GM19452 (cell line): Measurements from ENCODE around the gene IER2.

Experiments used
- ATAC-seq: cut with Tn5 transposase; IDR thresholded peaks from one replicate; pipeline ENCODE4 v1.9.1; 2021; ENCODE audit not compliant: unreplicated experiment

IER2 gene

GRCh38 chr19:13150187-13150930 lies at the start of gene IER2, which contains the start of gene STX10:
TSS of gene IER2 (plus strand) at chr19:13150411. CDS start at chr19:13153187, 2,776 bp downstream.
TSS of gene STX10 (minus strand) at chr19:13150375. CDS start at chr19:13150173, 202 bp downstream.
- ATAC-seq: peak; percentile 32

- ATAC-seq: no peak
Measured at GRCh38 chr19:13100841-13101589, 49.2 kb upstream of the IER2 start.

- ATAC-seq: no peak
Measured at GRCh38 chr19:13101590-13102415, 48.4 kb upstream of the IER2 start.

DNA sequence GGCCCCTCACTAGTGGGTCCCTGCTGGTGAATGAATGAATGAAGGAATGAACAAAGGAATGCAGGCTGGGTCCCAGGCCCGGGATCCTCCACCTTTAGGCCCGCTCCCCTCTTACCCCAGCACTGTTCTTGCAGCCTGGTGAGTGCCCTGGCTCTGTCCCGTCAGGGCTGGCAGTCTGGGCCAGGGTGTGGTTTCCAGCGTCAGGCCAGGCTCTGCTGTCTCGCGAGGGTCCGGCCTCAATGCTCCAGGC lies 47.9 kb upstream of the IER2 start:
- ATAC-seq: peak; percentile 11

GRCh38 chr19:13102666-13103580 lies 47.3 kb upstream of the IER2 start, which contains the start of gene LYL1:
TSS of gene LYL1 (minus strand) at chr19:13102858. CDS start at chr19:13101171, 1,687 bp downstream.
- peak; percentile 41 for ATAC-seq

GRCh38 chr19:13103581-13104359 lies 46.4 kb upstream of the IER2 start:
- no peak for ATAC-seq

DNA sequence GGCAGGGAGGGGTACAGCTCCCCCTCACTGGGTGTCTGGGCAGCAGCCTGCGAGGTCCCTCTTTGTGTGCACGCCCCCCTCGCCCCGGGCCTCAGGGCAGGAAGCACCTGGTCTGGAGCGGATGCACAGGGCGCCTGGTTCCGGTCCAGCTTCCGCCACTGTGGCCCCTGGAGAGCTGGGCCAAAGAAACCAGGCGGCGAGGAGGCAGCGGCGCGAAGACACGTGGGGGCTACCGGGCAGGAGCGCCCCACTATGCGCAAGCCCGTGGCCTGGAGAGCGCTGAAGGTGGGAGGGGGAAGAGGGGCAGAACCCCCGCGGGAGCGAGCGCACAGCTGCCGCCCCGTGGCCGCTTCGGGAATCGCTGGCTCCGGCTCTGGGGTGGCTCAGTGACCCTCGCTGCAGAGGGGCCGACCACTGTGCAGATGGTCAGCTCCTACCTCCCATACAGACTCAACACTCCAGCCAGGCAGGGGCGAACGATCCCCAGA lies 45.8 kb upstream of the IER2 start:
- no peak for ATAC-seq

- ATAC-seq: no peak
Measured at GRCh38 chr19:13104848-13105711, 45.1 kb upstream of the IER2 start.

DNA sequence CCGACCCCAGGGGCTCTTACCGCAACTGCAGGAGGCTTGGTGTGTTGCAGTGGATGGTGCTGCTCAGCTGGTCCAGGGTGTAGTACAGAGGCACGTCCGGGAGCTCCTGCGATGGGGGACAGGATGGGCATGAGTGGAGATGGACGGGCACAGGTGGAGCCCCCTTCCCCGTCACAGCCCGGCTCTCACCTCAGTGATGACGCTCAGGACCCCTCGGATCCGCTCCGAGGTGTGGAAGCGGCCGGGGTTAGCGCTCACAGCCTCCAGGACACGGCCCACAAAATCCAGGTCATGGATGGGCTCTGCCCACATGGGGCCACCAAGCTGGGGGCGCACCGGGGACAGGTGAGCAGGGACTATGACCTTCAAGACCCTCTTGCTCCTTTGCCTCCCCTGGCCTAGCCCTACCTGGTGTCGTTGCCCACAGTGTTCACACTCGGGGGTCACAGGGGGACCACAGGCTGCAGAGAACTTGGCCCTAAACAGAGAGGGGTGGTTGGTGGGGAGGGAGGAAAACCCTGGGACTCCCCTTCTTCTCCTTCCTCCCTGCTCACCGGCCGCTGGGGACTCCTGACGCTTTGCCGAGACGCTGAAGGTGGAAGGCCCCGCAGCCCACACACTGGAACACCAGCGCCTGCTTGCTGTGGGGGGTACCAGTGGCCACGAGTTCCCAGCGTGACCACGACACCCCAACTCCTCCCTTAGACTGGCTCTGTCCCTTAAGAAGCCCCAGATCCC lies 40.7 kb upstream of the IER2 start:
- ATAC-seq: no peak

- no peak for ATAC-seq
Measured at GRCh38 chr19:13110099-13110610, 40.1 kb upstream of the IER2 start.

GRCh38 chr19:13112555-13112954 lies 37.7 kb upstream of the IER2 start:
- ATAC-seq: no peak

DNA sequence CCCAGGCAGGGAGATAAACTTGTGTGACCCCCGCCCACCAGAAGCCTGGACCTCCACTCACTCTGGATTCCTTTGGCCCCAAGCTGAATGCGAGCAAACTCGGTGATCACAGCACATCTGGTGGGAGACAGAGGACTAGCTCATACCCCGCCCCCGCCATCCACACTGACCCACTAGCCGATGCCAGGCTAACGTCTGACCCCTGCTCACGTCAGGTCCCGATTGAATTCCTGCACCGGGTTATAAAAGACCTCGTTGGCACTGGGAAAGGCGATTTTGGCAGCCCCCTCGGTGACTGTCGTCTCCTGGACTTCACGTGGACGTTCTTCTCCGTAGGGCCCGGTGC lies 34.3 kb upstream of the IER2 start:
- no peak for ATAC-seq

DNA sequence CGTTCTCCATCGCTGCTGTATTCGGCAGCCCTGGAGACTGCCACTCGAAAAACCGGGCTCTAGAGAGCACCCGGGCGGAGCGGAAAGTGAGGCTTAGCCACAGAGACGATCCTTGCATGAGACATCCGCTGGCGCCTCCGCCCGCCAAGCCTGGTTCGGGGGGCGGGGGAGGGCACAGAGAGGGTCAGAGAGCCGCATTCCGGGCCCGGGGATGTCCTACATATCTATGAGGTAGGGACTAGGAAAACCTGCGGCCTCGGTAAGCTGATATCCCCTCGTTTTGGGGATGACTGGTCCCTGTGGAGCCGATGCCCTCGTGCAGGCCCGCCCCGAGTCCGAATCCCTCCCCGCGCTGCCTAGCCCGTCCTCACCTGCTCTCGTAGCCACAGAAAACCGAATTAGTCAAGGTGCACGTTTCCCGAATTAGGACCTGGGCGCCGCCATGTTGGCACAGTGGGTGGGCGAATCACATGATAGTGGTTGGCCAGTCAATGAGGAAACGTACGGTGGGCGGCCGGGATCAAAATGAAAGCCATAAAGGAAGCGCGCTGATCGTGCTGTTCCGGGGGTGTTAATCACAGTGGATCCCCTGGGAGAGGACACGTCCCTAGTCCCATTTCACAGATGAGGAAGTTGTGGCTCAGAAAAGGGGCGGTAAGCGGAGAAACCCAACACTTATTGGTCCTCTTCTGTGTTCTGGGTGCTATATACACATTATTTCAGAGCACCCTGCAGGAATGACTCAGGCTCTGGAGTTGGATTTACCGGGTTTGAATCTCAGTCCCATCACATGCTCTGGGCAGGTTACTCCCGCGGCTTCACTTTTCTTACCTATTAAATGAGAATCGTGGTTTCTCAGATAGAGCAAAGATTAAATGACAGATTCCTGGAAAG lies 33.7 kb upstream of the IER2 start, which contains the start of gene TRMT1:
TRMT1 (minus strand) TSS at position 459 of the 894 bp plus-strand sequence; CDS start at position 118, 341 bp downstream.
- no peak for ATAC-seq

DNA sequence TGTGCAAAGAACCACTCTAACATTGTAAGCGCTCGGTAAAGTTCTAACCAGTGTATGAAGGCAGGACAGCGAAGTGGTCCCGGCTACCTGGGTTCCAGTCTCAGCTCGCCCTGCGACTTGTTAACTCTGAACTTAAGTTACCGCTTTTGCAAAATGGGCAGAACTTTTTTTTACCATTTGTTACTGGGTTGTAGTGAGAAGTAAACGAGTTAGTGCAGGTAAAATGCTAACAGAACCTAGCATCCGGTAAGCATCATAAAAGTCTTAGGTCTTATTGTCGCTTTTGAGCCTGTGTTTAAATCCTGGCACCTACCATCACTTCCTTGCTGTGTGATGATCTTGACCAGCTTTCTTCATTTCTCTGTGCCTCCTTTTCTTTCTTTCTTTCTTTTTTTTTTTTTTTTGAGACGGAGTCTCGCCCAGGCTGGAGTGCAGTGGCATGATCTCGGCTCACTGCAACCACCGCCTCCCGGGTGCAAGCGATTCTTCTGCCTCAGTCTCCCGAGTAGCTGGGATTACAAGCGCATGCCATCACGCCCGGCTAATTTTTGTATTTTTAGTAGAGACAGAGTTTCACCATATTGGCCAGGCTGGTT lies 32.9 kb upstream of the IER2 start:
- ATAC-seq: no peak

GRCh38 chr19:13117772-13118423 lies 32.3 kb upstream of the IER2 start, which contains the start of gene NACC1:
TSS of gene NACC1 (plus strand) at chr19:13118264. CDS start at chr19:13135208, 16,944 bp downstream.
- no peak for ATAC-seq
